ENCODE measurements around the gene TMEM213.

TMEM213 gene

GRCh38 chr7:138853448-138853847 lies 55.7 kb downstream of the TMEM213 start:
- no peaks in the 10 kb centered on the region for H3K4me1 ChIP-seq (ENCODE audit: insufficient read depth, low read length, poor library complexity, severe bottlenecking)

GRCh38 chr7:138854115-138854645 lies 56.4 kb downstream of the TMEM213 start:
- H3K4me2 ChIP-seq (ENCODE audit: low read depth, low read length, poor library complexity, severe bottlenecking), result no peak overlapping the region
- no peak overlapping the region for H3K4me3 ChIP-seq (ENCODE audit: low read length, poor library complexity, severe bottlenecking)
- H3K27me3 ChIP-seq (ENCODE audit: insufficient read depth, low read length, poor library complexity, severe bottlenecking), result no peaks in the 10 kb centered on the region
- no peaks in the 10 kb centered on the region; the same call in 1 of the 2 replicates for H3K9me3 ChIP-seq (ENCODE audit: insufficient read depth, low read depth, low read length)
- no peak overlapping the region for H3K9ac ChIP-seq (ENCODE audit: low read depth, low read length, poor library complexity, severe bottlenecking)
- no peak for TF ChIP-seq EZH2phosphoT487 (IDR thresholded peaks at IDR 0.05; ENCODE audit: borderline replicate concordance)
- no peak for TF ChIP-seq CTCF (conservative IDR thresholded peaks at IDR 0.05; ENCODE audit: low read length)
- no peaks in the 10 kb centered on the region for H3K9me2 ChIP-seq (replicated peaks; ENCODE audit: low read depth, low read length)
- no peaks in the 10 kb centered on the region for H3K79me2 ChIP-seq (ENCODE audit: insufficient read depth, low read length)
- peaks cover 42% of the 10 kb centered on the region for H3K36me3 ChIP-seq (ENCODE audit: insufficient read depth, low read length)
- H3K4me1 ChIP-seq (ENCODE audit: insufficient read depth, low read length, poor library complexity, severe bottlenecking), result no peaks in the 10 kb centered on the region
- H3F3A ChIP-seq (ENCODE audit: low read depth), result no peaks in the 10 kb centered on the region
- no peak overlapping the region for H2AFZ ChIP-seq (ENCODE audit: low read length)
- no peaks in the 10 kb centered on the region for H4K20me1 ChIP-seq (ENCODE audit: insufficient read depth, low read length, poor library complexity, severe bottlenecking)

More at GRCh38 chr7:138853448-138853847, 55.7 kb downstream of the TMEM213 start:
- Histone ChIP-seq H3K4me3 (ENCODE audit: low read length, poor library complexity, severe bottlenecking) (no peak overlapping the region), H3K4me2 (ENCODE audit: low read depth, low read length, poor library complexity, severe bottlenecking) (no peak overlapping the region), H2AFZ (ENCODE audit: low read length) (no peak overlapping the region), H3K9ac (ENCODE audit: low read depth, low read length, poor library complexity, severe bottlenecking) (no peak overlapping the region), H3K27me3 (ENCODE audit: insufficient read depth, low read length, poor library complexity, severe bottlenecking) (no peaks in the 10 kb centered on the region), H3K9me3 (ENCODE audit: insufficient read depth, low read depth, low read length) (no peaks in the 10 kb centered on the region; the same call in 1 of the 2 replicates), H3F3A (ENCODE audit: low read depth) (no peaks in the 10 kb centered on the region), H4K20me1 (ENCODE audit: insufficient read depth, low read length, poor library complexity, severe bottlenecking) (no peaks in the 10 kb centered on the region), H3K36me3 (ENCODE audit: insufficient read depth, low read length) (peaks cover 43% of the 10 kb centered on the region), H3K79me2 (ENCODE audit: insufficient read depth, low read length) (no peaks in the 10 kb centered on the region), H3K9me2 (replicated peaks; ENCODE audit: low read depth, low read length) (no peaks in the 10 kb centered on the region)
- TF ChIP-seq EZH2phosphoT487 (IDR thresholded peaks at IDR 0.05; ENCODE audit: borderline replicate concordance) (no peak), CTCF (conservative IDR thresholded peaks at IDR 0.05; ENCODE audit: low read length) (no peak)

GRCh38 chr7:138857728-138858127 lies 59.9 kb downstream of the TMEM213 start:
- H3K4me2 ChIP-seq (ENCODE audit: low read depth, low read length, poor library complexity, severe bottlenecking), result no peak overlapping the region
- H3K9me3 ChIP-seq (ENCODE audit: insufficient read depth, low read depth, low read length), result no peaks in the 10 kb centered on the region; the same call in 1 of the 2 replicates
- peaks cover 20% of the 10 kb centered on the region for H3K36me3 ChIP-seq (ENCODE audit: insufficient read depth, low read length)
- H3K9me2 ChIP-seq (replicated peaks; ENCODE audit: low read depth, low read length), result no peaks in the 10 kb centered on the region
- no peak overlapping the region for H3K4me3 ChIP-seq (ENCODE audit: low read length, poor library complexity, severe bottlenecking)
- no peaks in the 10 kb centered on the region for H3K79me2 ChIP-seq (ENCODE audit: insufficient read depth, low read length)
- no peaks in the 10 kb centered on the region for H3F3A ChIP-seq (ENCODE audit: low read depth)
- H3K4me1 ChIP-seq (ENCODE audit: insufficient read depth, low read length, poor library complexity, severe bottlenecking), result no peaks in the 10 kb centered on the region
- H4K20me1 ChIP-seq (ENCODE audit: insufficient read depth, low read length, poor library complexity, severe bottlenecking), result no peaks in the 10 kb centered on the region
- no peak overlapping the region for H3K9ac ChIP-seq (ENCODE audit: low read depth, low read length, poor library complexity, severe bottlenecking)
- no peak overlapping the region for H2AFZ ChIP-seq (ENCODE audit: low read length)
- no peaks in the 10 kb centered on the region for H3K27me3 ChIP-seq (ENCODE audit: insufficient read depth, low read length, poor library complexity, severe bottlenecking)
- no peak for TF ChIP-seq EZH2phosphoT487 (IDR thresholded peaks at IDR 0.05; ENCODE audit: borderline replicate concordance)

GRCh38 chr7:138861051-138861450 lies 63.3 kb downstream of the TMEM213 start:
- H3K4me3 ChIP-seq (ENCODE audit: low read length, poor library complexity, severe bottlenecking), result no peak overlapping the region
- peaks cover 31% of the 10 kb centered on the region for H3K36me3 ChIP-seq (ENCODE audit: insufficient read depth, low read length)
- no peak overlapping the region for H3K4me2 ChIP-seq (ENCODE audit: low read depth, low read length, poor library complexity, severe bottlenecking)
- H3K27me3 ChIP-seq (ENCODE audit: insufficient read depth, low read length, poor library complexity, severe bottlenecking), result no peaks in the 10 kb centered on the region
- H4K20me1 ChIP-seq (ENCODE audit: insufficient read depth, low read length, poor library complexity, severe bottlenecking), result no peaks in the 10 kb centered on the region
- H3K4me1 ChIP-seq (ENCODE audit: insufficient read depth, low read length, poor library complexity, severe bottlenecking), result no peaks in the 10 kb centered on the region
- TF ChIP-seq EZH2phosphoT487 (IDR thresholded peaks at IDR 0.05; ENCODE audit: borderline replicate concordance), result no peak
- H2AFZ ChIP-seq (ENCODE audit: low read length), result no peak overlapping the region
- no peaks in the 10 kb centered on the region for H3F3A ChIP-seq (ENCODE audit: low read depth)
- no peaks in the 10 kb centered on the region for H3K79me2 ChIP-seq (ENCODE audit: insufficient read depth, low read length)
- no peaks in the 10 kb centered on the region; the same call in 1 of the 2 replicates for H3K9me3 ChIP-seq (ENCODE audit: insufficient read depth, low read depth, low read length)
- no peaks in the 10 kb centered on the region for H3K9me2 ChIP-seq (replicated peaks; ENCODE audit: low read depth, low read length)
- H3K9ac ChIP-seq (ENCODE audit: low read depth, low read length, poor library complexity, severe bottlenecking), result no peak overlapping the region
